HepG2 (cell line): ENCODE measurements around the gene RAB6B. TPM values are rescaled to one million over a fixed set of nuclear protein-coding genes. Genes with fewer than 3 reads are reported as not detected.

Experiments used
- ATAC-seq: fragments of 200-7000 bp; cut with Tn5 transposase; 3 replicates; pipeline ENCODE4 v1.9.1; 2020; ENCODE audit warnings: mild to moderate bottlenecking, moderate library complexity
- BruUV-seq: library from RNA; stranded (reverse); fragments of 400-500 nt; replicated peaks from 2 replicates; lab custom pipeline; 2021; lab: Mats Ljungman, UMichigan
- CTCF ChIA-PET: fragments of 300-600 bp; formaldehyde crosslinking; extraction: SDS; loops from one replicate; lab custom pipeline; 2021; ENCODE audit warnings: low total read pairs, inconsistent platforms, low intra/inter-chr PET ratio; lab: Yijun Ruan, JAX
- POLR2A ChIA-PET: fragments of 350-600 bp; sonication (Branson Sonifier 250); formaldehyde crosslinking; loops from one replicate; lab custom pipeline; 2020; ENCODE audit warnings: antibody characterized with exemption, inconsistent platforms; lab: Yijun Ruan, JAX
- DNase-seq: peaks from one replicate; pipeline ENCODE4 v3.0.0-alpha.2; 2015; ENCODE audit warnings: low spot score
- FAIRE-seq: peaks from 3 replicates; lab custom pipeline; 2011; peaks lifted over from hg19 to GRCh38; lab: Jason Lieb, UNC
- H2AFZ ChIP-seq: one replicate; pipeline ENCODE4 v1.6.1; 2011; ENCODE audit warnings: low read length, inconsistent platforms
- H3K27ac ChIP-seq: fragments of 300-600 bp; 3 replicates; pipeline ENCODE4 v1.8.0; 2011; ENCODE audit warnings: mixed run types, mild to moderate bottlenecking, mixed read lengths, low read length, inconsistent platforms; ENCODE audit not compliant: insufficient read depth; ENCODE audit errors: extremely low read length
- H3K27me3 ChIP-seq, 2 experiments: fragments of 200-600 bp in 1 of 2; 2 replicates in 1 of 2; 3 replicates in 1 of 2; pipeline versions ENCODE4 v1.6.0 to v1.8.0; 2011; ENCODE audit warnings: low read length in 2 of 2, mild to moderate bottlenecking in 2 of 2, moderate library complexity in 2 of 2, inconsistent platforms in 1 of 2; ENCODE audit not compliant: insufficient read depth in 2 of 2, control insufficient read depth in 1 of 2
- H3K36me3 ChIP-seq, 2 experiments: fragments of 200-600 bp in 1 of 2; replicated peaks in 1 of 2; 2 replicates in 1 of 2; 3 replicates in 1 of 2; pipeline versions ENCODE4 v1.5.1 to v1.8.0; 2011; ENCODE audit warnings: low read length in 2 of 2, inconsistent platforms in 1 of 2; ENCODE audit not compliant: insufficient read depth in 2 of 2, control insufficient read depth in 1 of 2
- H3K4me1 ChIP-seq: 2 replicates; pipeline ENCODE4 v1.5.1; 2012; ENCODE audit warnings: low read length, inconsistent platforms; ENCODE audit not compliant: insufficient read depth
- H3K4me2 ChIP-seq: 2 replicates; pipeline ENCODE4 v1.6.0; 2011; ENCODE audit warnings: low read depth, low read length, inconsistent platforms
- H3K4me3 ChIP-seq, 3 experiments: fragments of 200-600 bp in 1 of 3; sonication (generic), shearing (Covaris generic) in 1 of 3; replicated peaks in 1 of 3; 2 replicates each; pipeline ENCODE4 v1.5.1; 2011 to 2016; ENCODE audit warnings: low read length in 3 of 3, inconsistent platforms in 2 of 3, low read depth in 2 of 3, mild to moderate bottlenecking in 2 of 3, control low read depth in 1 of 3, mixed read lengths in 1 of 3; ENCODE audit not compliant: insufficient read depth in 1 of 3
- H3K79me2 ChIP-seq: one replicate; pipeline ENCODE4 v1.6.1; 2011; ENCODE audit warnings: low read length, inconsistent platforms; ENCODE audit not compliant: insufficient read depth
- H3K9ac ChIP-seq: 2 replicates; pipeline ENCODE4 v1.6.0; 2011; ENCODE audit warnings: mild to moderate bottlenecking, low read depth, low read length, inconsistent platforms; ENCODE audit not compliant: insufficient read depth
- H3K9me3 ChIP-seq: 2 replicates; pipeline ENCODE4 v1.5.1; 2012; ENCODE audit warnings: mild to moderate bottlenecking, low read length
- H4K20me1 ChIP-seq: 2 replicates; pipeline ENCODE4 v1.6.0; 2011; ENCODE audit warnings: inconsistent platforms, mild to moderate bottlenecking, low read length, moderate library complexity; ENCODE audit not compliant: insufficient read depth
- ARNT ChIP-seq: fragments of 450-650 bp; IDR thresholded peaks from 2 replicates; pipeline ENCODE4 v1.6.1; 2017
- KDM6A ChIP-seq: IDR thresholded peaks from 2 replicates; pipeline ENCODE4 v1.6.1; 2016; ENCODE audit warnings: low read depth
- NCOA5 ChIP-seq: sonication (generic); formaldehyde crosslinking; IDR thresholded peaks from 2 replicates; pipeline ENCODE4 v1.4.0; 2020; ENCODE audit warnings: missing genetic modification reagents
- NONO ChIP-seq, 2 experiments: fragments of 450-650 bp in 1 of 2; sonication (generic) in 1 of 2; formaldehyde crosslinking in 1 of 2; IDR thresholded peaks in 1 of 2; conservative IDR thresholded peaks in 1 of 2; 2 replicates each; pipeline versions ENCODE4 v1.6.1 to v1.8.0; 2017 to 2022; ENCODE audit warnings: mild to moderate bottlenecking in 1 of 2, missing genetic modification reagents in 1 of 2, moderate library complexity in 1 of 2
- NR0B2 ChIP-seq: sonication (generic); formaldehyde crosslinking; IDR thresholded peaks from 2 replicates; pipeline ENCODE4 v1.4.0; 2020; ENCODE audit warnings: mild to moderate bottlenecking, missing genetic modification reagents
- THRA ChIP-seq: sonication (generic); formaldehyde crosslinking; IDR thresholded peaks from 2 replicates; pipeline ENCODE4 v1.4.0; 2020; ENCODE audit warnings: missing genetic modification reagents, borderline replicate concordance
- ZMAT5 ChIP-seq: sonication (generic); formaldehyde crosslinking; IDR thresholded peaks from 2 replicates; pipeline ENCODE4 v1.5.0; 2020; ENCODE audit warnings: mild to moderate bottlenecking, low read depth, missing genetic modification reagents, borderline replicate concordance
- ZNF264 ChIP-seq: sonication (generic); formaldehyde crosslinking; IDR thresholded peaks from 2 replicates; pipeline ENCODE4 v1.4.0; 2020; ENCODE audit warnings: missing genetic modification reagents
- WGBS: methylation state at CpG from one replicate; pipeline ENCODE4 v1.1.6; 2017; ENCODE audit warnings: low lambda C conversion rate; 5-methylcytosine and 5-hydroxymethylcytosine counted together
- in situ Hi-C: cut with HindIII; loops from 2 replicates; pipeline ENCODE4 v1.10.0; 2017; ENCODE audit warnings: low pct_unique_long_range_greater_than_20kb; ENCODE audit not compliant: extremely low pct_ligation_motif_present
- intact Hi-C: fragments of 100-400 bp; cut with micrococcal nuclease; formaldehyde crosslinking; loops from one replicate; pipeline ENCODE4 v1.10.0; 2022; ENCODE audit not compliant: unreplicated experiment
- polyA plus RNA-seq, 8 experiments: library from polyadenylated mRNA; depleted of rRNA in 3 of 8; stranded (reverse) in 7 of 8; unstranded in 1 of 8; fragments of >200 nt; fragmentation: Illumina TruSeq in 4 of 8; extraction: Trizol in 4 of 8; gene quantifications; 2 replicates each; pipeline versions ENCODE4 v1.2.1 to v1.2.3, GENCODE V29; 2011 to 2016; ENCODE audit warnings: low read depth in 4 of 8, missing spikeins in 1 of 8, mixed read lengths in 1 of 8; ENCODE audit not compliant: insufficient read depth in 1 of 8
- total RNA-seq, 5 experiments: library from RNA; depleted of rRNA; stranded (reverse); fragments of >200 nt; fragmentation: Illumina TruSeq; extraction: Trizol; gene quantifications; 2 replicates each; pipeline ENCODE4 v1.2.3, GENCODE V29; 2016; ENCODE audit warnings: low read depth in 1 of 5

RAB6B gene
- total and polyA plus RNA-seq, 2 of the 13 experiments (the other 11 are each of a cell fraction or from before 2014, with no cell fraction given): 0.16 TPM; not detected in 1

GRCh38 chr3:133827136-133827535, 68.5 kb downstream of the RAB6B start:
- Histone ChIP-seq H3K27me3 (peaks cover 0 to 19% of the 10 kb centered on the region in 2 experiments; a peak in 3 of 5 replicates), H3K36me3 (peaks cover 2 to 8% of the 10 kb centered on the region in 2 experiments; a peak in 3 of 5 replicates), H2AFZ (no peak overlapping the region), H3K4me3 (no peak overlapping the region), H3K4me1 (peaks cover 3% of the 10 kb centered on the region), H3K79me2 (no peaks in the 10 kb centered on the region), H4K20me1 (no peaks in the 10 kb centered on the region), H3K9ac (no peak overlapping the region), H3K9me3 (no peaks in the 10 kb centered on the region), H3K4me2 (no peak overlapping the region), H3K27ac (no peak overlapping the region)
- ChIA-PET CTCF (no interaction called here), POLR2A (no interaction called here)
- in situ Hi-C loops (no loop called here), intact Hi-C loops (no loop called here)
- no peak for ATAC-seq
- BruUV-seq: no TSS peak
- DNase-seq: no peak
- TF ChIP-seq NR0B2 (no peak), ZMAT5 (CRISPR knock-in tag) (no peak), NCOA5 (CRISPR knock-in tag) (no peak), NONO (IDR thresholded peaks at IDR 0.05) (no peak), NONO (CRISPR knock-in tag; conservative IDR thresholded peaks at IDR 0.05) (no peak)
- no peak for FAIRE-seq
- 33% methylated on average over 1 of the region's 1 CpG for WGBS

- POLR2A ChIA-PET: no interaction called here
Observed at GRCh38 chr3:133825969-133826727, 69.5 kb downstream of the RAB6B start.

More at GRCh38 chr3:133825969-133826727, 69.5 kb downstream of the RAB6B start:
- CTCF ChIA-PET: no interaction called here
- BruUV-seq: TSS peak; percentile 22
- Histone ChIP-seq H2AFZ (no peak overlapping the region), H3K27ac (no peak overlapping the region), H3K79me2 (no peaks in the 10 kb centered on the region), H3K4me2 (no peak overlapping the region), H3K27me3 (peaks cover 0 to 12% of the 10 kb centered on the region in 2 experiments; a peak in 3 of 5 replicates), H3K4me3 (no peak overlapping the region), H4K20me1 (no peaks in the 10 kb centered on the region), H3K36me3 (peaks cover 2 to 12% of the 10 kb centered on the region in 2 experiments; a peak in 4 of 5 replicates), H3K4me1 (0 out of 2 replicates have a peak, but pooled peaks cover 5% of the 10 kb centered on the region), H3K9me3 (no peaks in the 10 kb centered on the region), H3K9ac (no peak overlapping the region)
- FAIRE-seq (no peak), ATAC-seq (no peak), DNase-seq (no peak)
- in situ Hi-C loops: no loop called here
- no peak for TF ChIP-seq ZNF264 (CRISPR knock-in tag)
- TF ChIP-seq KDM6A (CRISPR knock-in tag): no peak
- TF ChIP-seq ARNT: no peak
- no peak for TF ChIP-seq THRA (CRISPR knock-in tag)
- intact Hi-C loops: no loop called here
- WGBS: 94% methylated on average over 12 of the region's 12 CpGs
